GM18907 (cell line): ENCODE measurements around the gene INPP5E.
A peak's percentile ranks its signal among the peaks of the same experiment; 100 is the strongest.

Source experiments
- ATAC-seq: cut with Tn5 transposase; IDR thresholded peaks from one replicate; pipeline ENCODE4 v1.9.1; 2021; ENCODE audit warnings: mild to moderate bottlenecking, moderate library complexity; ENCODE audit not compliant: unreplicated experiment

The INPP5E gene

DNA sequence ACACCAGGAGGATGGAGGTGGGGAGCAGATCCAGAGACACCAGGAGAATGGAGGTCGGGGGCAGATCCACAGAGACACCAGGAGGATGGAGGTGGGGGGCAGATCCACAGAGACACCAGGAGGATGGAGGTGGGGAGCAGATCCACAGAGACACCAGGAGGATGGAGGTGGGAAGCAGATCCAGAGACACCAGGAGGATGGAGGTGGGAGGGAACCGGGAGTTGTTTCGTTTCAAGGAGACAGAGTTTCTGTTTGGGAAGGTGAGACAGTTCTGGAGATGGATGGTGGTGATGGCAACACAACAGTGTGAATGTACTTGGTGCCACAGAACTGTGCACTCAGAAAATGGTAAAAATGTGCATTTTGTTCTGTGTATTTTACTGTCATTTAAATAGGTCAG lies 9.0 kb upstream of the INPP5E start:
- no peak for ATAC-seq

DNA sequence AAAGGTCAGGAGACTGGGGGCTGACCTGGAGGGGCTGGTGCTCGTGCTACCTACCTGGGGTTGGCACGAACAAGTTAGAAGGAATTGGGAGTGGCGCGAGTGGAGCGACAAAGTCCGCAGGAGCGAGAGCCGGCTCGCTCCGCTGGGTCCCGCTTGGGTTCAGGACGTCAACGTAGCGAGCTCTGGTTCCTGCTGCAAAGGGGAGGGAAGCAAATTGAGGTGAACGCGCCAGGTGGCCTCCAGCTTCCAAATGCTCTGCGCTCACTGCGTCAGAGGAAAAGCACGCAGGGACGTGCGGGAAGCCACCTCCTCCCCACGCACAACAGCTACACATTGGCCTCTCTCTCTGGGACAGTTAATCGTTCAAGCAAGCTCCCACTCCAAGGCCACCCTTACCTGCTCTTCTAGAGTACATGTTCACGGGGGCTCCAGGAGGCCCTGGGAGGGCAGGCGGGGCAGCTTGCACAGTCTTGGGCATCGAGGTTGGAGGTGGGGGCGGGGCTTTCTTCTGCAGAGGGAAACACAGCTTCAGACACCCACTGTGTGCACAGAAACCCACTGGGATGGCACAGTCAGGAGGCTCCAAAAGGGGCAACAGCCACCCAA lies 7.6 kb upstream of the INPP5E start:
- no peak for ATAC-seq

DNA sequence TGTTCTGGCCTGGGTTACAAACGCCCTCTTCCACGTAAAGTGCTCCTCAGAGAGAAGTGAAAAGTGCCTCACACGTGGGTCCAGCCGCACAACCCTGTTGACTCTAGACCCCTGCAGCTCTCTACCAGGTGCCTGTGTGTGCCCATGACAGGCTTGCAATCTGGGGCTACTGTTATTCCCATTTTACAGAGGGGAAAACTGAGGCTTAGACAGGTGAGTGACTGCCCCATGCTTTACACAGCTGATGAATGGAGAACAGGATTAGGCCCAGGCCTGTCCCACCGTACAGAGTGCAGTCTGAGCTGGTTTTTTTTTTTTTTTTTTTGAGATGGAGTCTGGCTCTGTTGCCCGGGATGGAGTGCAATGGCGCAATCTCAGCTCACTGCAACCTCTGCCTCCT lies 6.2 kb upstream of the INPP5E start:
- ATAC-seq: no peak

DNA sequence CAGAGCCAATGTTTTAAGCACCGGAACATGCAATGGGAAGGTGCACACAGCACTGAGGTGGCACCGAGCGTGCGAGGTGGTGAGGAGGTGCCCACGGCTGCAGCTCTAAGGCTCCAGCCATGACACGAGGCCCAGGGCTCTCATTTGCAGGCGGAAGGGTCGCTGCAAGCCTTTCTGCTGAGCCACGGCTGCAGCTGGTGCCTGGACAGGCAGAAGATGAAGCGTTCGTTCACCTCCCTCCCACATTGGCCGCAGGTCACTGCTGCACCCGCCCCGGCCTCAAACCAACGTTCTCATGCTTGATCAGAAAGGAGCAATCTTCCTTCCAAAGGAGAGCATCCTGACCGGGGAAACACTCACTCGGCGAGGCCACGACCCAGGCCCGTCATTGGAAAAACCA lies 4.5 kb upstream of the INPP5E start:
- ATAC-seq: no peak

DNA sequence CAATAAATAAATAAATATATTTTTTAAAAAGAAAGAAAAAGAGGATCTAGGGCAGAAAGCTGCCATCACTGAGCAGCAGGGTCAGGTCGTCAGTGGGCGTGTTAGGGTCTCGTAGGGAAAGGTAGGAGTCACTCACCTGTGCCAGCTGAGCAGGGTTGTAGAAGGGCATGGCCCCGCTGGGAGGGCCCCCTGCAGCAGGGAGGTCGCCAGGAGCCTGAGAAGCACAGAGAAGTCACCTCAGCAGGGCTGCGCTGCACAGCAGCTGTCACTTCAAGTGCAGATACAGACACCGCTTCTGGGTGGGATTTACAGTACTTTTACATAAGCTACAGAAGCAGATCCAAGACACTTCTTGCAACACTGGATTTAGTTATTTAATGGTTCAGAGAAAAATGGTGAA lies 4.0 kb upstream of the INPP5E start:
- no peak for ATAC-seq

DNA sequence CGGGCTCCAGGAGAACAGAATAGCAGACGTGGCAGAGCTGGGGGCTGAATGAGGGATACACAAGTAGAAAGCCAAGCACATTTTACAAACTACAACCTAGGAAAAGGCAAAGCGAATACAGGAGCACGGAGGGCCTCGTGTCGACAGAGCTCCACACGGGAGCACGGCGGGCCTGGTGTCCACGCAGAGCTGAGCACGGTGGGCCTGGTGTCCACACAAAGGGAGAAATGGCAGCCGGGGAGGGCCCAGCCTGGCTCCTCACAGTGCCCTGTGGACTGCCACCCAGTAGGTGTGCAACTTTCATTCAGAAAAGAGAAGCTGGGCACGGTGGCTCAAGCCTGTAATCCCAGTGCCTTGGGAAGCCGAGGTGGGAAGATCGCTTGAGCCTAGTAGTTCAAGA lies 3.4 kb upstream of the INPP5E start:
- no peak for ATAC-seq

DNA sequence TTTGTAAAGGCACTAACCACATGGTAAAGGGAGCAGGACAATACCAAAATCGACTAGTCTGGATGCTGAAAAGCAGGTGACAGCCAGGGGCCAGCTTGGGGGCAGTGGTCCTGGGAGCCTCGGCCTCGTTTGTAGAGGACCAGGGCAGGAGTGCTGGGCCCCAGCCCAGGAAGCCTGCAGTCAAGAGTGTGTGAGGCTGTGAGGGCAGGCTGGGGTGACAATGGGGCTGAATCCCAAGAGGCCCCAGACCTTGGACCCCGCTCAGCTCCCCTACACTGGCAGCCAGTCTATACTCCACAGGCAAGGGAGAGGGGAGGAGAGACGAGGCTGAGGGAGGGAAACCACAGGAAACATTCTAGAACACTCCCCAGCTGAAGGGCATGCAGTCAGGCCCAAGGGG lies 2.6 kb upstream of the INPP5E start:
- ATAC-seq: no peak

DNA sequence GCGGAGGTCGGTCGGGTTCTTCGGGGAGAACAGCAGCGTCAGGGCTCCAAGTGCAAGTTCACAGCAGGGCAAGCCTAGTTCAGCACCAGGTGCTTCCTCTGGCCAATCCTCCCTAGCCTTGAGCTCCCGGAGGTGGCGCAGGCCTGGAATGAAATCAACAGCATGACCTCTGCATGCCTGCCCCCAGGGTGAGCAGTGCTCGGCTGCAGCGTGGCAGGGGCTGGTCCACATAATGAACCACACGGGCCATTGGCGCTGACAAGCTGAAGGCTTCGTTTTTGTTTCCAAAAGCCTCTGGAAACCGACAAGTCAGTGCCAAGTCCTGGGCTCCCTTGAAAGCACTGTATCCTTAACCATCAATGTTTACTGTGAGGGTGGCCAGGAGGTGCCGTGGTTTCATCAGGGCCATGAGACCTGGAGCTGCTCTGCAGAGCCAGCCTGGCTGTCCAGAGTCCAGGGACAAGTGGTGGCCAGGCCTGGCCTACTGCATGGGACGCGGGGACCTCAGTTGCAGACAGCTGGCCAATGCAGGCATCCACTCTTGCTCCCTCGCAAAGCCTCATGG lies 2.1 kb upstream of the INPP5E start:
- no peak for ATAC-seq

DNA sequence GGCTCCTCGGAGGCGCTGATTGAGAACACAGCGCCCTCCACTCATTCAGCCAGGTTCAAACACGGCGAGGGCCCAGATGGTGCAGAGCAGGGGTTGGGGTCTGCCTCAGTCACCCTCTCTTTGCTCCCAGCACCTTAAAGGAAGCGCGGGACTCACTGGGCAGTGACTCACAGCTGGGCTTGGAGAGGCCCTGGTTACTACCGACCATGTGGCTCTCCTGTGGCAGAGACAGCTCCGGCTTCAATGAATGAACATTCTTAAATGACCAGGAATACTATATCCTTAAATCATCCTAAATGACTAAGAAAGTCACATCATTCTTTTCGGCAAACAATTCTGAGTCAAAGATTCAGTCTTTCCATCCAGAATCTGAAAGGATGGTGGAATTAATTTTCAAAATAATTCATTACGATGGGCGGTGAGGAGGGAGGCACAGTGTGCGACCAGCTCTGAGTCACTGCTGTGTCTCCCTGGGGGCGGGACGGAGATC lies 1.6 kb upstream of the INPP5E start:
- no peak for ATAC-seq

DNA sequence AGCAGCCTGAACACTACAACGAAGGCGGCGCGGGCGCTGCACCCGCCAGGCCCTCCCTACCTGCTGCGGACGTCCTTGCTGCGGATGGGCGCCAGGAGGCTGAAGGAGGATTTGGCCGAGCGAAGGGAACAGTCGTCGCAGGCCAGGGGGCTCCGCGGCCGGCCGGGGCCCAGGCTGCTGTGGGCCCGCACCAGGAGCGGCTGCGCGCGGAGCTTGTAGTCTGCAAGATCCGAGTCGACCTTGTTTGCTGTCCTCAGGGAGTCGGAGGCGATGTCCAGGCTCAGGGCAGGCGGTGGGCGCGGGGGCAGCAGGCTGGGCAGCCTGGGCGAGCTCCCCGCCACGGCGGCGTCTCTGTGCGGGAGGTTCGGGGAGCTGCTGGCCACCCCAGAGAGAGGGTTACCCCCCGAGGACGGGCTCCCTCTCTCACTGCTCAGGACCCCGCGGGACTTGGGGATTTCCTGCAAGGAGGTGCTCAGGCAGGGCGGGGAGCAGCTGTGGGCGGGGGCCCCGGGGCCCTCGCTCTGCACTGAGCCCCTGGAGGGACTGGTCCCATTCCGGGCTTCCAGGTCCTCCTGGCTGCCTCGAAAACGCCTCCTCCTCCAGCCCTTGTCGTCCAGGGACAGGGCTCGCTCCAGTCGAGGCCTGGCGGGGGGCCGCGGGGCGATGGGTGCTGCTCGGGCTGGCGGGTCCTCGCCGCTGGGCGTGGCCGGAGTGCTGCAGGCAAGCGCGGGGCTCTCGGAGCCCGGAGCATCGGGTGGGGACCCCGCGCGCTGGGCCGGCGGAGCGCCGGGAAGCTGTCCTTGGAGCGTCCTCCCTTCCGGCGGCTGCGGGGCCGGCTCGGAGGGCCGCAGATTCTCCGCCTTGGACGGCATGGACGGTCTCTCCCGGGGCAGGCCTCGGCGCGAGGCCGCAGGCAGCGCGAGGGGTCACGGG lies 831 bp downstream of the INPP5E start:
- ATAC-seq: peak; percentile 56

DNA sequence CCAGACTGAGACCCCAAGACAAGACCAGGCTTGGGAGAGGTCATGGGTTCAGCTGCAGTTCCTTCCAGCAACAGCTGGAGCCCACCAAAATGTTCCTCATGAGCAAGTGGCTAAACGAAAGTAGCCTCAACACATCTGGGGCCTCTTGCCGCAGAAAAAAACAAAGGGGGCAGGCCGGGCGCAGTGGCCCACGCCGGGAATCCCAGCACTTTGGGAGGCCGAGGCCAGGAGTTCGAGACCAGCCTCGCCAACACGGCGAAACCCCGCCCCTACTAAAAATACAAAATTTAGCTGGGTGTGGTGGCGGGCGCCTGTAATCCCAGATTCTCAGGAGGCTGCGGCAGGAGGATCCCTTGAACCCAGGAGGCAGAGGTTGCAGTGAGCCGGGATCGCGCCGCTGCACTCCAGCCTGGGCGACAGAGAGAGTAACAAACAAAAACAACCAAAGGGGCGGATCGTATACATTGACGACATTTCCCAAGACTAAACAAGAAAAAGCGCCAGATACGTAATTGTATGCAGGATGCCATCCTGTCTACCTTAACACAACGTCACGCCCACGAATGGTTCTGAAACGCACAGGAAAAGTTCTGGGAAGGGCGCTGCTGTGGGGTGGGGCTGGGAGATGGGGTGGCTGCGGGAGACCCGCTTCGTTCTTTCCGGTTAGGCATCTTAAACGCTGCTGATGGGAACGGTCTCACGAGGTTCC lies 1.7 kb downstream of the INPP5E start:
- ATAC-seq: no peak

DNA sequence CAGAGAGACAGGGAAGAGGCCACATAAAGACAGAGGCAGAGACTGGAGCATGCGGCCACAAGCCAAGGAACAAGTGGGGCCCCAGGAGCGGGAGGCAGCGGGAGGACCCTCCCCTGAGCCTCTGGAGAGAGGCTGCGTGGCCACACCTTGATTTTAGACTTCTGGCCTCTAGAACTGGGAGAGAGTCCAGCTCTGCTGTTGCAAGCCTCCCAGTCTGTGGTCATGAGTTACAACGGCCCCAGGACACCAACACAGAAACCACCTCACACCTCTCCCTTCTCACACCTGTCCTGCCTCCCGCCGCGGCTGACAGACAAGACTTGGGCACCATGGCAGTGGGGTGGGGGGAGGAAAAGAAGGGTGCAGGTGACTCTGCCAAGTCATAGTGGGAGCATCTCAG lies 2.2 kb downstream of the INPP5E start:
- no peak for ATAC-seq

DNA sequence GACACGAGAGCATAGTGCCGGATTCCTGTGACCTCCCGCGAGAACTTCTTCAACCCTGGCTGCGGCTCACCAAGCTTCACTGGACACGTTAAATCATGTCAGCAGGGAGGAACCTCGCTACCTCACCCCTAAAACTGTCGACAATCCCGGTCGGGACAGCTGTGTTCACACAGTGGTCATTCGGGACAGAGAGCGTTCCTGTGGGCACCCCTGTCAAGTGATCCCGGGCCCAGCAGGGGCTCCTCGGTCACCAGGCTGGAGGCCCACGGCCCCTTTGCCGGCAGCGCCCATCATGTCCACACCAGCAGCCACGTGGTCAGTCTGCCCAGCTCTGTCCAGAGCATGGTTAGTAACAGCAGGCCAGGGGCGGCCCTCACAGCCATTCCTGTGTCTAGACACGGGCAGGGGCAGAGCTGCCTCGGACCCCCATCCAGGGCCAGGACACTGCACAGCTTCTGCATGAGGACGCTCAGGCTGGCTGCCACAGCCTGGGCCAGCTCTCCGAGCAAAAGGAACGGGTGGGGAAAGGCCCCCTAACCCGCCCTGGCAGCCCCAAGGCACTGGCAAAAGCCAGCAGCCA lies 3.5 kb downstream of the INPP5E start:
- no peak for ATAC-seq

DNA sequence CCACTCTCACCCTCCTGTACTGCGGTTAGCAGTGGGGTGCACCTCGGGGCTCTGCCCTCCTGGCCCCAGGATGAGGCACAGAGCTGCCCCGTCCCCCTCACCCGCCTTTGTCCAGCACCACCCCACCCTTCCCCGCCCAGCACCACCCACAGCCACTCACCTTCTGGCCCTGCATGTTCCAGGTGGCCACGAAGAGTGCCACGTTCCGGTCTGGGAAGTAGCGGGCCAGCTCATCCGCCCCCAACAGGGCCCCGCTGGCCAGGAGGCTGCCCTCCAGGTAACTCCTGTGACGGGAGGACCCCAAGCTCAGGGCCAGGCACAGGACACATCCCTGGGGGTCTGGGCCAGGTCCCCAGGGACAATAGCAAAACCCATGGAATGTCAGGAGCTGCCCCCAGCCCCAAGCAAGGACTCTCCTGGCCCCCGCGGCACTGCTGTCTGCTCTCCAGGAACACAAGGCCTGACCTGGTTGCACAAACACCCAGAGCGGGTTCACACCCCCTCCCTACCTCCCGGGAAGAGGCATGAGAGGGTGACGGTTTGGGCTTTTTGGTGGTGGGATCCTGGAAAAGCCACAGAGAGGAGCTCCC lies 5.0 kb downstream of the INPP5E start:
- ATAC-seq: no peak

DNA sequence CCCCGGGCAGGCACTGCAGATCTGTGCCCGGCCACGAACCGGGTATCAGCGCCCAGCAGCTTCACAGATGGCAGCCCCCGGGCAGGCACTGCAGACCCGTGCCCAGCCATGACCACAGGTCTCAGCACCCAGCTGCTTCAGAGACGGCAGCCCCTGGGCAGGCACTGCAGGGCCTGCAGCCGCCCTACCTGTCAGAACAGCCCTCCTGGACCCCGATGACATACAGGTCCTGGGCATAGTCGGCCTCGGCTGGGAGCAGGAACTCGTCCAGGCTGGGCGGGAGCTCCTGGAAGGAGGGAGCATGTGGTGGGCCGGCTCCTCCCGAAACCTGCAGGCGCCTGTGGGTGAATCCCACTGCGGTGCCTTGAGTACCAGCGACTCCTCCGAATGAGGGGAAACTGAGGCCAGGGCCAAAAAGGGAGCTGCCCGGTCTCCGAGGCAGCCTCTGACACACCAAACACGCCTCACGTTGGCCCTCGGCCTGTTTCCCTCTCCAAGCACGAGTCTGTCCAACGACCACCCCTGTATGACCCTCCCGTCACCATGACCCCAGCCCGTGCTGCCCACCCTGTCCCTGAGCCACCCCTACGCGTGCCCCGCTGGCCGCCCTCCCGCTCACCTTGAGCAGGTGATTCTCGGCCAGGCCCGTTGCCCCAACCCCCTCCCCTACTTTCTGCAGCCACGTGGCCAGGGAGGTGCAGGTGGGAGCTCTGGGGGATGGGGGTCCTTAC lies 5.6 kb downstream of the INPP5E start:
- ATAC-seq: no peak

DNA sequence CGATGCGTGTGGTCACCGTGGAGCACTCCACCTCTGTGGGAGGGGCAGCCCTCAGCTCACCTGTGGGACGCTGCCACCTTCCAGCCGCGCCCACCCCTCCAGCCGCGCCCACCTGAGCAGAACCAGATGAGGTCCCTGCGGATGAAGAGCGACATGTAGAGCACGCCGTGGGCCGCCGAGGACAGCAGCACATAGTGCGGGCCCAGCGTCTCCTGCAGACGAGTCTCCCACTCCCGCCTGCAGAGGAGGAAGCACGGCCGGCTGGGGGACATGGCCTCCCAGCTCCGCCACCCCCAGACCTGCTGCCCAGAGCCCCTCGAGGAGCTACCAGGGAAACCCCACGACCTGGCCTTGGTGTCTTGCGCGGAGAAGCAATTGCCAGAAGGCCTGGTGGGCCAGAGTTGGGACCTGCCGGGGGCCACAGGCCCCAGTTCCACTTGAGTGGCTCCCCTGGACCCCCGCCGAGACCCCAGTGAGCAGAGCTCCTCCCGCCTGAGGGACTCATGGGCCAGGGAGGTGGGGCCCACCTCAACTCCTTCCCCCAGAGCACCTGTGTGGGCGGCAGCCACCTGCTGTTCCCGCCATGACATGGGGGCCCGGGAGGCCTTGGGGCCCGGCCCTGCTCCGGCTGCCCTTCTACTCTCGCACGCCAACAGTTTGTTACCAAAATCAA lies 6.5 kb downstream of the INPP5E start:
- ATAC-seq: no peak

DNA sequence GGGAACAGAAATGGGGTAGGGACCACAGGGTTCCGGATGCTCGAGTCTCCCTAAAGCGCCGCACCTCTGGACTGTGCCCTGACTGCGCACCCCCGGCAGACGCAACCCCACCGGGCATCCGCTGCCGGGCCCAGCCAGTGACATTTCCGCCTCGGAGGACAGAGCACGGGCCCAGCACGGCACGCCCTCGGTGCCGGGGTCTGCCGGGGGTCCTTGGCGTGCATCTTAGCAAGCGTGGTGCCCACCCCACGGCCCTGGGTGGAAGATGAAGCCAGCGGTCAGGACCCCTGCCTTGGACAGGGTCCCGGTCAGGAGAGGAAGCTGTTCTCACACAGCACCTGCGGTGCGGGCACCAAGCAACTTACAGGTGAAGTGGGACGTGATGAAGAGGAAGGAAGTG lies 7.1 kb downstream of the INPP5E start:
- no peak for ATAC-seq

DNA sequence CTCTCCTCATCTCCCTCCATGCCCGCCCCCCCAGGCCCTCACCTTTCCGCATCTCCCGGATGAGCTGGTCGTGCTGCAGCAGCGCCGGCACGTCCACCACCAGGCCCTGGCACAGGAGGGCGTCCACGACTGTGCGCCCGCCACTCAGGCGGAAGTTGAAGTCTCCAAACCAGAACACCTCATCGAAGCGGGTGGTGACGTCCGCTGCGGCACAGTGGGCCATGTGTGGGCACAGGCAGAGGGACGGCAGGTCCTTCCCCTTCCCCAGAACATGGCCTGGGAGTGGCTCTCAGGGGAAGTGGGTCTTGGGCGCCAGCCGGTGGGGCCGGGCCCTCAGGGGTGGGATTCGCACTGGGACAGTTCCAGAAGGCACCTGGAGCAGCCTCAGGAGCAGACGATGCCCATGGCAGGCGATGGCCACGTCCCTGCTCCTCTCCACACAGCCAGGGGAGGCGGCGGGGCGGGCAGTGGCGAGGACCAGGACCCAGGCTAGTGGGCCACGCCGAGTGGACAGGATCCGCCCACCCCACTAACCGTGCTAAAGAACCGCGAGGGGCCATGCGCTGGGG lies 7.8 kb downstream of the INPP5E start:
- no peak for ATAC-seq

DNA sequence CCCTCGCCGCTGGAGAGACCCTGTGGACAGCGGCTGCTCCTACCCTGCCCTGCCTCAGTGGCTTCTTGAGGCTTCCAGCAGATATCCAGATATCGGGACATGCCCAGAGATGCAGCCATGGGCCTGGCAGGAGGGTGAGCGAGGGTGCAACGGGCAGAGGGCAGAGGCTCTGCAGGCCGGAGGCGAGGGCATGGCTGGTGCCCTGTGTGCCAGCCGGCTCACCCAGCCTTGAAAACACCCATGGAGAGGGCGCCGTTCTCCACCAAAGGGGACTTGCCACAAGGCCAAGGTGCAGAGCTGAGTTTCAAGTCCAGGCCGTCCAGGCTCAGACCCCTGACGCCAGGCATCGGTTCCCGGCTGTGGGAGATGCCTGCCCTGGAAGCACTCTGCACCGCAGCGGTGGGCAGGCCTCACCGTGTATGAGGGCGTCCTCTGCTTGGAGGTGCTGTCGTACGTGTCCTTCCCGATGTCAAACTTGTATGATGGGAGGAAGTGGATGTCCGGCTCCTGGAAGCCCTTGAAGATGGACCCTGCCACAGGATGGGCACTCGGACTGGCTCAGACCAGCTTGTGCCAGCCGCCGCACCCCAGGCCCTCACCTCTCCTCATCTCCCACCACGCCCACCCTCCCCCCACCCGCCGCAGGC lies 8.9 kb downstream of the INPP5E start:
- no peak for ATAC-seq
